Esophagus squamous epithelium (tissue), 5 donors: ENCODE data around the gene STIMATE. TPM values are rescaled to one million over a fixed set of nuclear protein-coding genes. Genes with fewer than 3 reads are reported as not detected.

Source experiments
- DNase-seq: peaks from one replicate; lab custom pipeline; 2025; lab: John Stamatoyannopoulos, UW
- H3K27ac ChIP-seq, 4 donors: fragments of 200-600 bp; sonication (generic); one replicate each; pipeline ENCODE4 v1.5.1; 2016 to 2019; ENCODE audit warnings: mild to moderate bottlenecking in 1 of 4
- H3K27me3 ChIP-seq, 4 donors: fragments of 200-600 bp; sonication (generic); 1 replicate in 3 of 4; 2 replicates in 1 of 4; pipeline versions ENCODE4 v1.5.1 to v1.6.0; 2017 to 2021; ENCODE audit warnings: antibody characterized with exemption in 1 of 4
- H3K36me3 ChIP-seq, 3 donors: fragments of 200-600 bp; sonication (generic); one replicate each; pipeline ENCODE4 v1.5.1; 2016 to 2019
- H3K4me1 ChIP-seq, 3 donors: fragments of 200-600 bp; sonication (generic); one replicate each; pipeline ENCODE4 v1.5.1; 2017 to 2019
- H3K4me3 ChIP-seq, 4 donors: fragments of 200-600 bp; sonication (generic); 1 replicate in 3 of 4; 2 replicates in 1 of 4; pipeline ENCODE4 v1.5.1; 2016 to 2019; ENCODE audit warnings: mild to moderate bottlenecking in 2 of 4, moderate library complexity in 1 of 4
- H3K9me3 ChIP-seq, 3 donors: fragments of 200-600 bp; sonication (generic); one replicate each; pipeline ENCODE4 v1.5.1; 2016 to 2019
- CTCF ChIP-seq, 6 experiments: fragments of 450-650 bp in 4 of 6; fragments of 200-600 bp in 2 of 6; sonication (generic) in 2 of 6; IDR thresholded peaks; one replicate each; pipeline ENCODE4 v1.5.1; 2016 to 2019; ENCODE audit warnings: antibody characterized with exemption in 6 of 6, mild to moderate bottlenecking in 4 of 6, moderate library complexity in 4 of 6
- POLR2A ChIP-seq, 4 donors: fragments of 450-650 bp; IDR thresholded peaks; one replicate each; pipeline ENCODE4 v1.6.1; 2017; ENCODE audit warnings: antibody characterized with exemption in 4 of 4, mild to moderate bottlenecking in 4 of 4, moderate library complexity in 3 of 4
- WGBS, 2 donors: methylation state at CpG; one replicate each; pipeline ENCODE4 v1.1.5; 2018; 5-methylcytosine and 5-hydroxymethylcytosine counted together
- intact Hi-C: fragments of 100-400 bp; cut with DNase I; formaldehyde crosslinking; loops from one replicate; pipeline ENCODE4 v1.15.0; 2022
- total RNA-seq, 4 donors: library from RNA; depleted of rRNA; stranded (reverse); fragments of >200 nt; gene quantifications; one replicate each; pipeline ENCODE4 v1.1.0, GENCODE V29; 2016
- donor health status: DM: yes; HTN: yes; CAD: no.

The STIMATE gene
- total RNA-seq, 4 donors from 2014 or later = 7.0 to 14.7 (median 12.4) TPM

GRCh38 chr3:52879581-52879980, 17.8 kb downstream of the STIMATE start:
- peaks cover 0 to 22% (median 0%) of the 10 kb centered on the region in 3 donors for H3K36me3 ChIP-seq
- TF ChIP-seq CTCF (IDR thresholded peaks at IDR 0.05) (no peak), POLR2A (IDR thresholded peaks at IDR 0.05) (no peak)
- no peak overlapping the region for H3K4me3 ChIP-seq
- H3K27ac ChIP-seq = no peak overlapping the region
- H3K9me3 ChIP-seq = no peaks in the 10 kb centered on the region
- 85 to 93% methylated on average over 3 to 4 of the region's 4 CpGs for WGBS, 2 donors
- H3K27me3 ChIP-seq = no peaks in the 10 kb centered on the region
- DNase-seq = no peak
- peaks cover 0 to 2% (median 0%) of the 10 kb centered on the region in 3 donors for H3K4me1 ChIP-seq
- intact Hi-C loops = no loop called here

- Histone ChIP-seq H3K9me3 (no peaks in the 10 kb centered on the region), H3K27me3 (no peaks in the 10 kb centered on the region), H3K4me3 (no peak overlapping the region), H3K4me1 (peaks cover 0 to 4% (median under 1%) of the 10 kb centered on the region in 3 donors), H3K36me3 (peaks cover 0 to 22% (median 0%) of the 10 kb centered on the region in 3 donors), H3K27ac (no peak overlapping the region)
- no peak for DNase-seq
- intact Hi-C loops = no loop called here
- 84 to 95% methylated on average over 2 to 4 of the region's 4 CpGs for WGBS, 2 donors
- TF ChIP-seq POLR2A (IDR thresholded peaks at IDR 0.05) = no peak
- no peak for TF ChIP-seq CTCF (IDR thresholded peaks at IDR 0.05)
Measured at GRCh38 chr3:52879090-52879489, 18.3 kb downstream of the STIMATE start.

- Histone ChIP-seq H3K4me3 (no peak overlapping the region), H3K4me1 (peaks cover 0 to 8% (median 4%) of the 10 kb centered on the region in 3 donors), H3K36me3 (peaks cover 0 to 22% (median 0%) of the 10 kb centered on the region in 3 donors), H3K27me3 (no peaks in the 10 kb centered on the region), H3K9me3 (no peaks in the 10 kb centered on the region), H3K27ac (no peak overlapping the region)
- intact Hi-C loops = no loop called here
- 90 to 93% methylated on average over 1 to 3 of the region's 3 CpGs for WGBS, 2 donors
- no peak for TF ChIP-seq POLR2A (IDR thresholded peaks at IDR 0.05)
- DNase-seq = no peak
Measured at GRCh38 chr3:52877085-52877484, 20.3 kb downstream of the STIMATE start.

GRCh38 chr3:52874864-52875587, 22.3 kb downstream of the STIMATE start:
- no peak for DNase-seq
- no peaks in the 10 kb centered on the region for H3K27me3 ChIP-seq
- no peak overlapping the region for H3K4me3 ChIP-seq
- H3K27ac ChIP-seq = no peak overlapping the region
- 80 to 81% methylated on average over 7 to 9 of the region's 9 CpGs for WGBS, 2 donors
- peaks cover 0 to 8% (median 4%) of the 10 kb centered on the region in 3 donors for H3K4me1 ChIP-seq
- intact Hi-C loops = no loop called here
- no peak for TF ChIP-seq POLR2A (IDR thresholded peaks at IDR 0.05)
- no peak for TF ChIP-seq CTCF (IDR thresholded peaks at IDR 0.05)
- no peaks in the 10 kb centered on the region for H3K9me3 ChIP-seq
- H3K36me3 ChIP-seq = peaks cover 0 to 14% (median 0%) of the 10 kb centered on the region in 3 donors

DNA sequence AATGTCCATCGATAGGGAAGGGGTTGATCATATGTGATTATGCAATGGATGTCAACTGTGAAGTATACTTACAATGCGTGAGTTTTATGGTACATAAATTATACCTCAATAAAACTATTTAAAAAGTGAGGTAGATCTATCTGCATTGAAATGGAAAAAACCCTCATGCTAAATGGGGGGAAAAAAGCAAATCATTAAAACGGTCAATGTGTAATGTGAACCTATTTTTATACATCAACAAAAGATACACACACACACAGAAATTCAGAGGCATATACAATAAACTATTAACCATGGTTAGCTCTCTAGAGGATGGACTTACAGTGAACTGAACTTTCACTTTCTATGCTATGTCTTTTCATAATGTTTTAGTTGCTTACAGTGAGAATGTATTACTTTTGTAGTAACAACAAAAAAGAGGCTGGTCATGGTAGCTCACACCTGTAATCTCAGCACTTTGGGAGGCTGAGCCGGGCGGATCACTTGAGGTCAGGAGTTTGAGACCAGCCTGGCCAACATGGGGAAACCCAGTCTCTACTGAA, 23.1 kb downstream of the STIMATE start:
- intact Hi-C loops = no loop called here
- H3K27ac ChIP-seq = no peak overlapping the region
- 74 to 79% methylated on average over 5 of the region's 5 CpGs for WGBS, 2 donors
- no peak for TF ChIP-seq CTCF (IDR thresholded peaks at IDR 0.05)
- TF ChIP-seq POLR2A (IDR thresholded peaks at IDR 0.05) = no peak
- H3K36me3 ChIP-seq = peaks cover 0 to 7% (median 0%) of the 10 kb centered on the region in 3 donors
- H3K4me3 ChIP-seq = no peak overlapping the region
- H3K4me1 ChIP-seq = peaks cover 0 to 8% (median 4%) of the 10 kb centered on the region in 3 donors
- no peak for DNase-seq
- no peaks in the 10 kb centered on the region for H3K27me3 ChIP-seq
- H3K9me3 ChIP-seq = no peaks in the 10 kb centered on the region
